GM18499 (cell line): ENCODE measurements around the gene KCNMB2.
"Not testable (repeated sequence)": the region's sequence is repeated elsewhere in the genome, so short reads cannot be mapped to it uniquely, and the experiment has no call there.

Experiments used
- ATAC-seq: cut with Tn5 transposase; IDR thresholded peaks from one replicate; pipeline ENCODE4 v1.9.1; 2021; ENCODE audit warnings: moderate number of reproducible peaks; ENCODE audit not compliant: insufficient read depth, unreplicated experiment

Gene KCNMB2

DNA sequence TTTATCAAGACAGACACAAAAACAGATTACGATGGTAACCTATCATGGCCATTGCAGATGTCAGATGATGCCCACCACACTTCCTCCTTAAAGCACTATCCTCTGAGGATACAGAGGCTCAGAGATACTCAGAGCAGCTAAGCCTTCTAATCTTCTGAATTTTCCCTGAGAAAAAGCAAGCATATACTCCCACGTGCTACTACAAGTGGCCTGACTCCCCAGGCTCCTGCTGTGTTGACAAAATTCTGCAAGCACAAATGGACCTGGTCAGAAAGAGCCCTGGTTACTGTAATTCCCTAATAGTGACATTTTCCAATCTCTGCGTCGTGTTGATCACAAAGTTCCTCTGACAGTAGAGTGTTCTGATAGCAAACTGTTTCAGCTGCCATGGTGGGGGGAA is 207.1 kb downstream of the KCNMB2 start:
- ATAC-seq = no peak

DNA sequence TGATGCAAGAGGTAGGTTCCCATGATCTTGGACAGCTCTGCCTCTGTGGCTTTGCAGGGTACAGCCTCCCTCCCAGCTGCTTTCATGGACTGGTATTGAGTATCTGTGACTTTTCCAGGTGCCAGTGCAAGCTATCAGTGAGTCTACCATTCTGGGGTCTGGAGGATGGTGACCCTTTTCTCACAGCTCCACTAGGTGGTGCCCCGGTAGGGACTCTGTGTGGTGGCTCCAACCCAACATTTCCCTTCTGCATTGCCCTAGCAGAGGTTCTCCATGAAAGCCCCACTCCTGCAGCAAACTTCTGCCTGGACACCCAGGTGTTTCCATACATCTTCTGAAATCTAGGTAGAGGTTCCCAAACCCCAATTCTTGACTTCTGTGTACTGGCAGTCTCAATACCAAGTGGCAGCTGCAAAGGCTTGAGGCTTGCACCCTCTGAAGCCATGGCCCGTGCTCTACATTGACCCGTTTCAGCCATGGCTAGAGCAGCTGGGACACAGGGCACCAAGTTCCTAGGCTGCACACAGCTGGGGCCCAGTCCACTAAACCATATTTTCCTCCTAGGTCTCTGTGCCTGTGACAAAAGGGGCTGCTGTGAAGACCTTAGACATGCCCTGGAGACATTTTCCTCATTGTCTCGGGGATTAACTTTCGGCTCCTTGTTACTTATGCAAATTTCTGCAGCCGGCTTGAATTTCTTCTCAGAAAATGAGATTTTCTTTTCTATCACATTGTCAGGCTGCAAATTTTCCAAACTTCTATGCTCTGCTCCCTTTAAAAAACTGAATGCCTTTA is 209.8 kb downstream of the KCNMB2 start:
- ATAC-seq = not testable (repeated sequence)

DNA sequence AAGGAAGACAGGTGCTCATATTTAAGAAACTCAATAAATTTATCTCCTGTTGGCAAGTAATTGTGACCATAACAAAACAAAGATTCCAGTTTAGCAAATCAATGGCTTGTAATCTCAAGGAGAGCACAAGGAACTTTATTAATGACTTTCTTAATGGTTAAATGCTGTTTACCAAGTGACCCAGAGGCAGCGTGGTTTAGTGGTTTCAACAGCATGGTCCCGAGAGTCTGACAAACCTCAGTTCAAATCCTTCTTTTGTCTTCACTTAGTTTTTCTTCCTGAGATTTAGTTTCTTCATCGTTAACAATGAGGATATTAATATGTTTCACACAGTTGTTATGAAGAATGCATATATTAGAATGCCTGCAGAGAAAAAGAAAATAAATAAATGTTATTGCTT is 212.6 kb downstream of the KCNMB2 start:
- no peak for ATAC-seq

DNA sequence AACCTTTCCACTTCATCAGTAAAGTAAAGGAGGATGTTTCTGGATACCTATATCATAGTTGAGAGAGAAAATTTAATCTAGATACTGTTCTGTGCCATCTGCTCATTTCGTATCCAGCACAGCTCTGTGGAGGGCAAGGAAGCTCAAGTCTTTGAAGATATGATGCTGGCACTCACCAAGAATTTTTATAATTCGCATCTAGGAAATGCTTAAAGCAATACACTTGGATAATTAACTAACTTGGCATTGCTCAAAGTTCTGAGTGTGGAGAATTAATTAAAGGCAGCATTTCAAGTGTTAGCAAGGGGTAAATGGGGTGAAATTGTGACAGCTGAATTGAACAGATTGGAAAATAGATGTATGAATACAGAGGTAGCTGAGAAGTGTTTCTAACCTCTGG is 213.2 kb downstream of the KCNMB2 start:
- no peak for ATAC-seq

DNA sequence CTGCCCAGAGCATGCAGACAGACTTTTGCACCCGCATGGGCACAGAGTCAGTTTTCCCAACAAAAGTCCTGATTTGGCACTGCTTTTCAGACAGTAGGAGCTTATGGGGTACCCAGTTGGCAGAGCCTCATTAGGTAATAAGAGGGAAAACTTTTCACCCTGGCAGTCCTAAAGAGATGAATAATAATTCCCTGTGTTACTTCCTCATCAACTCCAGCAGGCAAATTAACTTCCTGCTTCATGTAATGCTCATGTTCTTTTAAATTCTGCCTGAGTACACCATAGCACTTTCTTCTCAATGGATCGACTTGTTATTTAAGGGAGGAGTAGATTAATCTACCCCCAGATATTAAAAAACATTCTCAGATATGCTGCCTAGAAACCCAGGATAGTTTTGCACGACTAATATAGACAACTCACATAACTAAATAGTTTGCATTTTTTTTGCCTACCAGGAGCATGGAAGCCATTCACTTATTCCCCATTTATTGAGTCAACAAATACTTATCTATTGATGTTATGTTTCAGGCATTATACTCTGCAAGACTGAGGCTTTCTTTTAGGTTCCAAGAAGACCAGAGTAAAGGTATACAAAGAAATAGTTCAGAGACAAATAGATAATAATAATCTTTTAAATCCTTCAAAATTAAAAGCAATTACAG is 214.5 kb downstream of the KCNMB2 start:
- ATAC-seq = no peak

DNA sequence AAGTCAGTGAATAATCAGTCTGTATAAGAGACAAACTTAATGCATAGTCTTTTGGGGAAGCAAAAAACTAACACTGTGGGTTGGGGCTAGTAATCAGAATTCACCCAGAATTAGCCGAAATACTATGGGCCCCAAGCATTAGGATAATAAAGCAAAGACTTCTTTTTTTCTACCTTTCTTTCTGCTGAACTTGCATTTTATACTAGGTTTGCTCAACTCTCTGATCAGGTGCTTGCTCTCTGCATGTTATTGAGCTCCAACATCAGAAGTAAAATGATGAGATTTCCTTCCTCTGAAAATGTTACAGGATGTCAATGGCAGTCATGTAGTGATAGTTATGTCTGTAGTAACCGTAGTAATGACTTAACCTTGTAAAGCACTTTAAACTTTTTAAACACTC is 216.6 kb downstream of the KCNMB2 start:
- no peak for ATAC-seq

DNA sequence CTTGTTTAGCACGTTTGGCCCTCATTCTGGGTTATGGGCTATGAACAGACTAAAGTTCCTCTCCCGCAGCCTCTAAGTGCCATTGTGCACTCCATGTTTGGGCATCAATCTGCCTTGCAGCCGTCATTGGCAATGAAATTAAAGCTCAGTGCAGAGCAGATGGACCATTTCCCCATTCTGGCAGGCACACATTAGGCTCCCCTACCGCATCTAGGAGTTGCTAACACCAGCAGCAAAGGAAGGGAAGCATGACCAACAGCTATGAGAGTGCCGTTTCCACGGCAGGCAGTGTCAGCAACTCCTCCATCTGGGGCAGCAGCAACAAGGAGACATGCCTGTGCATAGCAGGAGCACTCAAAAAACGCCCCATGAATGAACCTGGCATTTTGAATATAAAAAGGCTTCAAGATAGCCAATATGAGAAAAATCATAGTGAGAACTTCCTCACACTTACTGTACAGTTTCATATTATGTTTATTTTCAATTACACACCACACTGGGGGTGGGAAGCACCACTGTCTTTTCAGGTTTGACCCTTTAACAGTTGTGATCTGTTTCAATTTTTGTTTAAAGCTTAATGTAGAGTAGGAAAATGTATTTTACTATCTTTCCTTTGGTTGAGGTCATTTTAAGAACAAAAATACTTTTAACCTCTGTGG is 218.7 kb downstream of the KCNMB2 start:
- ATAC-seq = no peak

DNA sequence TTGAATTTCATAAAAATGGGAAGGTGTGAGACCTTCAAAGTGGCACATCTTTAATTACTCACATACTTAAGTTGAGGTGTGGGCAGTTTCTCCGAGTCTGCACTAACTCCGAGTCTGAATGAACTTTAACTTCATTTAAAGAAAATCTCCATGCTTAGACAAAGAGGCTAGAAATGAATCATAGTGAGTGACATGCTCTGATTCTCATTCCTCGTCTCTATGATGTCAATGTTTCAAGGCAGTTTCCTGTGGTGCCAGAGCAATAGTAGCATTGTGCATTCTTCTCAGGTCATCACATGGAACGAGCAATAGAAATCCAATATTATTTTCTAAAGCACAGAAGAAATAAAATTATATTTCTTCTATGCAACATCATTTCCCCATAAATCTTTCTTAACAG is 224.8 kb downstream of the KCNMB2 start:
- ATAC-seq = no peak

DNA sequence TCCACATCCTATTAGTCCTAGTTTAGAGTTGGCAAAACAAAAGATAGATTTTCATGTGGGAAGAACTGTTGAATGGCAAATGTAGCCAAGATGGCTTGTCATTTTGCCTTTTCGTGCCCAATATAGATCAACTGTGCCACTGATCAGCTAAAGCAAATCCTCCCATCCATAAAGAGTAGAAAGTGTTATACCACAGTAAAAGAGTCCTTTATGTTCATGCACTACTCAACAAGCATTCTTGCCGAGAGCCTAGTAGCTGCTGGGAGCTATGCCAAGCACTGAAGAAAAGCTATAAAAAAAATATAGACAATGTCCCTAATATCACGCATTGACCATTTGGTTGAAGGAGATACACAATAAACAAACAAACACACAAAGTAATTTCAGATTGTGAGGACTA is 225.2 kb downstream of the KCNMB2 start:
- no peak for ATAC-seq

DNA sequence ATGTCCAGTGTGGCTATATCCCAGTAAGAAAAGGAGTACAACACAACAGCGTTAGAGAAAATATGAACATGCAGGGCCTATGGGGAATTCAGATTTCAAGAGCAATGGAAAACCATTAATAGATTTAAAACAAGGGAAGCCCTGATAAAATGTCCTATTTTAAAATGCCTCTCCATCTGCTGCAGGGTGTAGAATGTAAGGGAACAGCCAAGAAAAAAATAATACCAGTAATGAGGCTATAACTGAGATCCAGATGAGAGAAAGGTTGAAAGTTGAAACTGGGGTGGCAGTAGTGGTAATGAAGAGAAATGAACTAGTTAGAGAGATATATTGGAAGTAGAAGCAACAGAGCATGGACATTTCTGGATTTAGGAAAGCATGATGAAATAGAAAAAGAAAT is 226.1 kb downstream of the KCNMB2 start:
- ATAC-seq = no peak

DNA sequence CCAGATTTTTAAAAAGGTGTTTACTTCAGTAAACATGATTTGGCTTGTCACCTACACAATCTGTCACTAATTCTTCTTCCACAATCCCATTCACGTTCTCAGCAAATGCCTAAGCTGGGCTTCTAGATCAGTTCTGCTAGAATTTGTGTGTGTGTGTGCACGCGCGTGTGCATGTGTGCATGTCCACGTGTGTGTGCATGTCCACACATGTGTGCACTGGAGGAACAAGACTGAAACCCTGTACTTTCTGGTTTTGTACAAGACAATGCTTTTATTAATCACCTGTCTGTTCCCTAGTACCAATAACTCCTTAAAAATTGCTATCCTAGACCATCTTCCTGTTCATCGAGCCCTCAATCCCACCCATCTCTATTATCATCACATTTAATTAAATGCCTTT is 229.2 kb downstream of the KCNMB2 start:
- no peak for ATAC-seq

DNA sequence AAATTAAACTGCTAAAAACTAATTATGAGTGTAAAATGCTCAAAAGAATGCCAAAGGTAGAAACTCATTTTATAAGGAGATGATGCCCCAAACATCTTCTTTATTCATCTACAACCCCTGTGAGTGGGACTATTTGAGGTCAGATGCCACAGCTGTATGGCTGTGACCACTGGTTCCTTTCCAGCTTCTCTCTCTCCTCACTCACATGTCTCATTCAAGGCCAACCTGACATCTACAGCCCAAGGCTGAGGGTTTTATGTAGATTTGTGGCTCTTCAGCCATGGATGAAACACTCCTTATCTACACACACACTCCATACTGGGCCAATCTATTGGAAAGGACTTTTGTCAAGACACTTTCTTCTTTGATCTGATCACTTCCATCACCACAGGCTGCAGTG is 231.3 kb downstream of the KCNMB2 start:
- ATAC-seq = no peak

DNA sequence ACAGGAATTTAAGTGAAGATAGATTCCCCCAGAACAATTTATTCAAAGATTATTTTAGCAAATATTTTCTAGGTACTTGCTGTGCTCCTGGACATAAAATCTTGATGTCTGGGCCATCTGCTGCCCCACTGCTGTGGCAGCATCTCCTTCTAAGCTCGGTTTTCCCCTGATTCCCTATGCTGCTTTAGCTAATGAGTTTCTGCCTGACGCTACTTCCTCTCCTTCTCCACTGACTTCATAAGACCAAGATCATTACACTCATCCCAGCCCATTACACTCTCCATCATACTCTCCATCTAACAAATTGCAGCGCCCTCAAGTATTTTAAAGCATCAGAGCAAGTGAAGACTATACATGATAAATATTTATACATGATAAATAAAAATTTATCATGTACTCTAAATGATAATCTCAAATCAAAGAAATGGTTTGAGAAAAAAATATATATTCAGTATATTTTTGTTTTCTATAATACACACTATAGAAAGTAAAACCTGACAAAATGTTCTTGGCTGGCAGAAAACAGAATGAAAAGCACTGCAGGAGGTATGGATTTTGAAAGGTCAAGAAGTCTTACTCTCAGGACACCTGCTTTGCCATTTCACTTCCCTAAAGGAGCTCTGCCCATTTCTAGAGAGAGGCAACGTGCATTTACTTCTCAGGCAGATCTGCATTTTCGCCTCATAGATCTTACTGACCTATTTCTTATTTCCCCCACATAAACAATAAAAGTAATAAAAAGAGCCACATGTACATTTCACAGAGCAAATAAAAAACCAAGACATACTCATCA is 232.0 kb downstream of the KCNMB2 start:
- peak; percentile 79 for ATAC-seq

DNA sequence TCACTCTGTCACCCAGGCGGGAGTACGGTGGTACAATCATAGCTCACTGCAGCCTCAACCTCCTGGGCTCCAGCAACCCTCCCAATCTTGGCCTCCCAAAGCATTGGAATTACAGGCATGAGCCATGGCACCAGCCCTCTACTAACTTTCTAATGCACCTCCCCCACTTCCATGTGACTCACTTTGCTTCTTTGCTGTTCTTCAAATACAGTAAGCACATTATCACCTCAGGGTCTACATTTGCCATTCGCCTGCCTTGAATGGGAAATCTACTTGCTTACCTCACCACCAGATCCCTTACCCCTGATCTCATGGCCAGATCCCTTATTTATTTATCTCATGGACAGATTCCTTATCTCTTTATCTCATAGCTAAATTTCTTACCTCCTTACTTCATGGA is 235.3 kb downstream of the KCNMB2 start:
- no peak for ATAC-seq

DNA sequence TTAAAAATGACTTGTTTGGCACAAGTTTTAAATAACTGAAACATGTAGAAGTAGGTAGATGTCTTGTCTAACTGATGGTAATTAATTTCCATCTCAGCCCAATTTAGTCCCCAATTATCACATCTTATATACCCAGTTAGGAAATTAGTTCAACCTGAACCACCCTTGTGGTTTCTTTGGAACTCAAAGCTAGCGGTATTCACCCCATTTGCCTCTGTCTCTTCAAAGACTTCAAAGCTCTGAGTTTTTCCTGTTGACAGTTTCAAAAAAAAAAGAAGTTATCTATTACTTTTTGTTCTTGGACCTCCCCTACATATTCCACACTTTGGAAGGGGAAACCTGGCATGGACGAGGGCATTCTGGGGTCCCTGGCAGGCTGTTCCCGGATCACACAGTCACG is 236.5 kb downstream of the KCNMB2 start:
- ATAC-seq = no peak

DNA sequence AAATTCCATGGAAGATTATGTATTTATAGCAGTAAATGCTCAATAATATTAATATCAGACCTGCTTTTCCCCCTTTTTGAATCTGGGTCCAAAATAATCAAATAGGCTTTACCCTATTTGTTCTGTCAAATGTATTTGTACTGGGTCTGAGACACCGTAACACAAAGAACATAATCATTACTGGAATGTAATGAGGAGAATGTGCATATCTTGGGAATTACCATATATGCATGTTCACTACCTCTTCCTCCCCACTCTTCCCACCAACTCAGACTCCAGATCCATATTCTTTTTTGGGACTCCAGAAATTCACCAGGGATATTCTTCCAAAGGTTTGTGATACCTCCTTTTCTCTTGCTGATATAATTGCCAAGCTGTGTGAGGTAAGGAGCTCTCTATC is 237.1 kb downstream of the KCNMB2 start:
- no peak for ATAC-seq

DNA sequence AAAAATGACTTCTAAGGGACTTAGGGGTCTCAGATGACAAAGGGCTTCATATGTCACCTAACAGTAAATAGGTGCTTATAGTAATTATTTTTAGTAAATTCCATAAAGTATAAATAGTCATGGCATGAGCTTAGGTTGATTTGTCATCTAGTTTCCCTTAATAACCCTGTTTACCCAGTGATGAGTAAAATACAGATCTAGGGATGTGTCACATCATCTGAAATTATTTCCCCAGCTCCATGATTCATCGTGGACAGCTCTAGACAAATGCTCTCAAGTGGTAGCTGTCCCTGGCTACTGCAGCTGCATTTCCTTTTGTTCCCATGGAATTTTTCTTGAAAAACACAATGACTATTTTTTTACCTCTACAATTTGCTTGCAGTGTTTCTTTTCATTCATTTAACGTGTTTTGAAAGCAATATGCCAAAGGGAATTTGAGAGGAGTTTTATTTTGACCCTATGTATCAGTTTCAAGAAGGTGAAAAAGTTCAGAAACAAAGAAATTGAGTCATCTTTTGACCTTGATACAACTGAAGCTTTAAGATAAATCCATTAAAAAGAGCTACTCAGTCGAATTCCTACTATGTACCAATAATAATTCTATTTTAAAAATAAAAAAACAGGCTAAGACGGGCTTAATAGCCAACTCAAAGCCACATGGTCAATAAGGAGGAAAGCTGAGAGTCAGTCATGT is 241.6 kb downstream of the KCNMB2 start:
- ATAC-seq = no peak

DNA sequence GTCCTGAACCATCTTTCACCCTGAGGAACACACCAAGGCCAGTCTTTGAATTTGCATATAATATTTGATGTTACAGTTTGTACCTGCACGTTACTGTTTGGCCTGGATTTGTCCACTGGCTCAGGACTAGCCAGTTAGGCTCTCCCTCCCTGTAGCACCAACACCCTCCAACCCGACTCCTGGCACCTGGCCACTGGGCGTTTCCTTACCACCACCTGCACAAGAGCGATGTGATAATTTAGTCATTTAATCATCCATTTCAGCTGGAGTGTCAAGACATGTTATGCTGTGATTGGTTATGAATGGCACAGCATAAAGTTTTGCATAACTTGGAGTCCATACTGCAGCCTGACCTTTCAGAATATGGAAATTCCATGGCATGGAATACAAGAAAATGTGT is 242.4 kb downstream of the KCNMB2 start:
- no peak for ATAC-seq

DNA sequence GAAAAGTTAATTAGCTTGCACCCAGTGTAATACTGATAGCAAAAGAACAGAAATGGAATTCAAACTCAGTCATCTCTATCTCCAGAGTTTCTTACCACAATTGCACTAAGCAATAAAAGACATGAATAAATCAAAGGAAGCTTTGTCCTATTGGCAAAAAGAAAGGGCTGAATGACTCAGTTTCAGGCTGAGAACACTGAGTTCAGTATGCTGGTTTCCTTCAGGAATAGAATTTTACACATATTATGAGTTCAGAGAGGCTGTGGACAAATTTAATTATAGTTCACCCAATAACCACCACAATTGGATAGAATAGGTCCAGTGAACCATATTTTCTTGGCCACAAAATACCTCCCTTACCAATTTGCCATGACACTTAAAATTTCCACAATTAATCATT is 249.7 kb downstream of the KCNMB2 start:
- no peak for ATAC-seq

DNA sequence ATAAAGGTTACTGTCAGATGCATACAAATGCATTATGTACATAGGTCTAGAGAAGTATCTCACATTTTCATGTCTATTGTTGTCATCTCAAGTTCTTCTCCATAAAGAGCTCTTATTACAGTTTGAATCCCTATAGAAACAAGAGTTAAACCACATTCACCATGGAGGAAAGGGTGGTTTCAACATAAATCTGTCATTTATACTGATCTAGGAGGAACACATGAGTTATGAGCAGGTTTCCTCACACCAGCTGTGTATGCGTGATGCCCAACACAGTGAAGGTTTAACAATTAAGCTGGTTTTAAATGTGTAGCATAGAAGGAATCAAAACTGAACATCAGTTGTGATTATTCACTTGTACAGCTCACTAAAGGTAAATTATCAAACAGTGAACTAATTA is 251.7 kb downstream of the KCNMB2 start:
- no peak for ATAC-seq
